ENCODE data around the gene NMBR.
"Not testable (repeated sequence)": the region's sequence is repeated elsewhere in the genome, so short reads cannot be mapped to it uniquely, and the experiment has no call there.

NMBR gene

DNA sequence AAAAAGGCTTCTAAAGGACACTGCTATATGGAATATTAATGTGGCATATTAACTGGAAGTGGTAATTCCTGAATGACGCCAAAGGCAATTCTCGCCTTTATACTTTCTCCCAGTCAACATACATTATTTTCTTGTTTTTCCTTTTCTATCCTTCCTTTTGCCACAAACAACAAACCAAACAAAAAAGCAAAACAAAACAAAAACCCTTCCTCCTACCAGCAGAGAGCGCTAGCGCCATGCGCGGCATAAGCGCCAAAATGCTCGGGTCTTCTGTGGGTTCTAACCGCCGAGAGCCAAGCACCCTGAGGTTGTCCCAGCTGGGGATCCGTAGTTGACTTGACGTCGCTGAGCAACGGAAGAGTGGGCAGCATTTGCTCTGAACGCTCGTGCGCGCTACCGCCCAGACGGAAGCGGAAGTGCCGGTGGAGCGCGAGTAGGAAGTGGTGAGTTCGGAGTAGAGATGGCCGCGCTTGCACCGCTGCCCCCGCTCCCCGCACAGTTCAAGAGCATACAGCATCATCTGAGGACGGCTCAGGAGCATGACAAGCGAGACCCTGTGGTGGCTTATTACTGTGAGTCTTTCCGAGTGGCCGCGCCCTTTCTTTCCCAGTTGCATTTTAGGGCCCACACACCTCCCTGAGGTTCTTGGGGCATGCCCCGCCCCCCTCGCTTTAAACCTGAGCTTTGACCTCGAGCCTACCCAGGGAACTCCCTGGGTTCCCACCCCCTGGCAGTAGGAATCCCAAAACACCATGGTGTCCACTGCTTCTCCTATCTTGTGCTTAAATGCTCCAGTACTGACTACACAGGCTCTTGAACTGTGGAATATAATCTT lies at the start of gene NMBR, which contains the start of gene VTA1:
Gene NMBR (minus strand): TSS at position 295 of the 835 bp plus-strand sequence. CDS start 58,464 bp downstream, outside the sequence.
Gene VTA1 (plus strand): TSS at position 436 of the 835 bp plus-strand sequence. CDS start 25 bp downstream, at position 461.
- in situ Hi-C loops (cut with MboI; ENCODE audit: low sequenced_read_pairs) = no loop called here

GRCh38 chr6:142195862-142196541 lies 49.1 kb upstream of the NMBR start:
- in situ Hi-C loops (cut with MboI; ENCODE audit: low sequenced_read_pairs) = no loop called here

GRCh38 chr6:142193621-142194020 lies 46.7 kb upstream of the NMBR start:
- in situ Hi-C loops (cut with MboI; ENCODE audit: low sequenced_read_pairs) = no loop called here

GRCh38 chr6:142192343-142192742 lies 45.4 kb upstream of the NMBR start:
- in situ Hi-C loops (cut with MboI; ENCODE audit: low sequenced_read_pairs) = no loop called here

DNA sequence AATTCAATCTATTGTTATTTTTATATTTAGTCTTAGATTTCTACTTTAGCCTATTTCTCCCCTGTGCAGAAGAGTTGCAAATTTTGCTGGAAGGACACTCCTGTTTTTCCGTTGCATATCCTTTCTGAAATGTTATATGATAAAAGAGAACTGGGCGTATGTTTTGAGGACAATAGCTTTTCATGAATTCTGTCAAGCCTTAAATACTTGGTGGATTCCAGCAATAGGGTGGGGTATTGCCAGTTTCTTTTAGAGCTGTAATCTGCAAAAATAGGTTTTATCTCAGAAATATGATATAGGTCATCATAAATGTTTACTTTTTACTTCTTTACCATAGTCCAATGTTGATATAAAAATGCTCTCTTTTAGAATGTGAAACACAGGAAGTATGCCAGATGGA lies 42.1 kb upstream of the NMBR start:
- in situ Hi-C loops (cut with MboI; ENCODE audit: low sequenced_read_pairs) = no loop called here

GRCh38 chr6:142188341-142188740 lies 41.4 kb upstream of the NMBR start:
- in situ Hi-C loops (cut with MboI; ENCODE audit: low sequenced_read_pairs) = not testable (repeated sequence)

- in situ Hi-C loops (cut with MboI; ENCODE audit: low sequenced_read_pairs) = no loop called here
These were observed 40.3 kb upstream of the NMBR start for GRCh38 chr6:142187209-142187608.

- in situ Hi-C loops (cut with MboI; ENCODE audit: low sequenced_read_pairs) = no loop called here
These were observed 38.7 kb upstream of the NMBR start for GRCh38 chr6:142185641-142186040.

GRCh38 chr6:142184307-142184706 lies 37.4 kb upstream of the NMBR start:
- in situ Hi-C loops (cut with MboI; ENCODE audit: low sequenced_read_pairs) = no loop called here

DNA sequence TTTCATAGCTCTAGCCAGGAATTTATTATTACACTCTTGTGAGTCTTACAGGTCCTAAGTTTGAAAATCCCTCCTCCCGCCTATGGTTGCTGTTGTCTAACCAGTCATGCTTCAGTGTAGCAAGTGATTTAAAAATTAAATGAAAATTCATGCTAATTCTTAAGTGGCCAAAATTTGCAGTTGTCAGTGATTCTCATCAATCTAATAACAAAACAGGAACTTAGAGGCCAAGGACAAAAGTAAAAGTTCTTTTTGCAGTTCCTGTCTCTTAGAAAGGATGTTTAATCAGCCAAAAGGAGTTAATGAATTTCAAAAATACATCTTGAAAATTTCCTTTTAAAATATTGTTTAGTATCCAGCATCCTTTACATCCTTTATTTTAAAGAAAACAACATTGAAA lies 36.4 kb upstream of the NMBR start:
- in situ Hi-C loops (cut with MboI; ENCODE audit: low sequenced_read_pairs) = no loop called here

DNA sequence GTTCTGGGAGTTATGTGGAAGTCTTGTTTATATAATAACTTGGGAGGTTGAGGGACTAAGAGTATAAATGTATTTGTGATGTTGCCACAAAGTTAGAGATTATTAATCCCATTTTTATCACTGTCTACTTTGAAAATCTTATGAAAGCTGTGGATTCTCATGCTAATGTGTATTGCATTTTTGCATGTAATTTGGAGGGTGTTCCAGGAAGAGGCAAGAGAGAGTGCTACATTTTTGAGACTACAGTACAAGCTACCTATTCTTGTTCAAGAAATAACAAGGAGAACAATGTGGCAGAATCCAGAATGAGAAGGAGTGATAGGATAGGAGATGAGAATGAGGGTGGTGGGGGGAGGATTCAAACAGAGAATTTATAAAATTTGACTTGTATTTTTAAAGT lies 35.1 kb upstream of the NMBR start:
- in situ Hi-C loops (cut with MboI; ENCODE audit: low sequenced_read_pairs) = no loop called here

DNA sequence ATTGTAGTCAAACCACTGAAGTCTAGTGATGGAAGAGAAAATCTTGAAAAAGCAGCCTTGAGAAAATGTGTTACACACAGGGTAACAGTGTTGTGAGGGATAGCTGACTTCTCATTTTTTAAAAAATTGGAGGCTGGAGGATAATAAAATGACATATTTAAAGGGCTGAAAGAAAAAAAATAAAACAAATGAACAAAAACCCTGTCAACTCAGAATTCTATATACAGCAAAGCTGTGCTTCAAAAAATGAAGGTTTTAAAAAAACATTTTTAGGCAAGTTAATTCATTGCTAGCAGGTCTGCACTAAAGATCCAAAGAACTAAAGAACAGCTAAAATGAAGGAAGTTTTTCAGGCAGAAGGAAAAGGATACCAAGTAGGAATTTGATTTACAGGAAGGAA lies 31.2 kb upstream of the NMBR start:
- in situ Hi-C loops (cut with MboI; ENCODE audit: low sequenced_read_pairs) = no loop called here

DNA sequence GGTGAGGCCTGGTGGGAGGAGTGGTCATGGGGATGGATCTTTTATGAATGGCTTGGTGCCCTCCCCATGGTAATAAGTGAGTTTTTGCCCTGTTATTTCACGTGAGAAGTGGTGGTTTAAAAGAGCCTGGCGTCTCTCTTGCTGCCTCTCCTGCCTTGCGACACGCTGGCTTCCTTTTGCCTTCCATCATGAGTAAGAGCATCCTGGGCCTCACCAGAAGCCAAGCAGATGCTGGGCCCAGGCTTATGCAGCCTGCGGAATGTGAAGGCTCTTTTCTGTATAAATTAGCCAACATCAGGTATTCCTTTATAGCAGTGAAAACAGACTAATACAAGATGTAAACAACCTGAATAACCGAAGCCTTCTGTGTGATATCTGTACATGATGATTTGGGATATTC lies 27.8 kb upstream of the NMBR start:
- in situ Hi-C loops (cut with MboI; ENCODE audit: low sequenced_read_pairs) = loop anchor here (25.0 kb wide), 1 partner anchor 1263 kb away; no protein-coding TSS in a partner anchor

DNA sequence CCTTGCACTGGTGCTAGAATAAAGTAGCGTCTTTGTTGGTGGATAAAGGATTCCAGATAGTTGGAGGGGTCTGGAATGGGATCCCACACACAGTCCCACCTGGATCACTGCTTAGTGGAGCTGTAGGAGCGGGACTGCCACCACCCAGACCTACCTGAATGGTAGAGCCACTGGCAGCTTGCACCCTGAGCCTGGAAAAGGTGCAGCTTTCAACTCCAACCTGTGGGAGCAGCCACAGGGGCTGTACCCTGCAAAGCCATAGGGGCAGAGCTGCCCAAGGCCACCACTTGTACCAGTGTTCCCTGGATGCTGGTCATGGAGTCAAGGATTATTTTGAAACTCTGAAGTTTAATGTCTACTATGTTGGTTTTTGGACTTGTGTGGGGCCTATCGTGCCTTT lies 27.1 kb upstream of the NMBR start:
- in situ Hi-C loops (cut with MboI; ENCODE audit: low sequenced_read_pairs) = loop anchor here (25.0 kb wide), 1 partner anchor 1263 kb away; no protein-coding TSS in a partner anchor

- in situ Hi-C loops (cut with MboI; ENCODE audit: low sequenced_read_pairs) = loop anchor here (25.0 kb wide), 1 partner anchor 1265 kb away; no protein-coding TSS in a partner anchor
These were observed 25.8 kb upstream of the NMBR start for GRCh38 chr6:142172758-142173157.

DNA sequence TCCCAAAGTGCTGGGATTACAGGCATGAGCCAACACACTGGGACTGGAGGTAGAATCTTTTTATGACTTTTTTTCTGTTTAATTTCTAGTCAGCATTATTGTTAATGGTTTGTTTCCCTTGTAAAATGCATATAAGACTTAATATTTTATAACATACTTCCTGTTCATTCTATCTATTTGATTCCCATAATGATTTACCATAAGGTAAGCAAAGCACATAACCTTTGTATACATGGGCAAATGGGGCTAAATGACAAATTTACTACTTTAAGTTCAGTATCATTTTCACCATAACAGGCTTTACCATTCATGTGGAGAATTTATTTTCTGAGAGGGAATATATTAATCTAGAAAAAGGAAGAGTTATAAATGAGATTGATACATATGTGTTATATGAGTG lies 24.4 kb upstream of the NMBR start:
- in situ Hi-C loops (cut with MboI; ENCODE audit: low sequenced_read_pairs) = loop anchor here (25.0 kb wide), 1 partner anchor 1266 kb away; no protein-coding TSS in a partner anchor

- in situ Hi-C loops (cut with MboI; ENCODE audit: low sequenced_read_pairs) = loop anchor here (25.0 kb wide), 1 partner anchor 1270 kb away; no protein-coding TSS in a partner anchor
These were observed 20.6 kb upstream of the NMBR start for GRCh38 chr6:142167486-142167885.

- in situ Hi-C loops (cut with MboI; ENCODE audit: low sequenced_read_pairs) = loop anchor here (25.0 kb wide), 1 partner anchor 1270 kb away; no protein-coding TSS in a partner anchor
These were observed 20.1 kb upstream of the NMBR start for GRCh38 chr6:142167071-142167470.

- in situ Hi-C loops (cut with MboI; ENCODE audit: low sequenced_read_pairs) = loop anchor here (25.0 kb wide), 1 partner anchor 1272 kb away; no protein-coding TSS in a partner anchor
These were observed 18.3 kb upstream of the NMBR start for GRCh38 chr6:142165227-142165626.

- in situ Hi-C loops (cut with MboI; ENCODE audit: low sequenced_read_pairs) = loop anchor here (25.0 kb wide), 1 partner anchor 1275 kb away; no protein-coding TSS in a partner anchor
These were observed 15.9 kb upstream of the NMBR start for GRCh38 chr6:142162780-142163179.

DNA sequence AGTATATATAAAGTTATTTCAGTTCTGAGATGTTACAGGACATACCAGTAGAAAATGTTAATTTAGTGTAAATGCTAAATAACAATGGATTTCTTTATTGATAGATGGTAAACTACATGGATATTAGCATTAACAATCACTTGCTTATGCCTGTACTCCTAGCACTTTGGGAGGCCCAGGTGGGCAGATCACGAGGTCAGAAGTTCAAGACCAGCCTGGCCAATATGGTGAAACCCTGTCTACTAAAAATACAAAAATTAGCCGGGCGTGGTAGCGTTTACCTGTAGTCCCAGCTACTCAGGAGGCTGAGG lies 9.8 kb upstream of the NMBR start:
- in situ Hi-C loops (cut with MboI; ENCODE audit: low sequenced_read_pairs) = loop anchor here (25.0 kb wide), 1 partner anchor 1281 kb away; no protein-coding TSS in a partner anchor

All from HL-60/S4 (cell line).